ENCODE data around the gene BNIPL.

DNA sequence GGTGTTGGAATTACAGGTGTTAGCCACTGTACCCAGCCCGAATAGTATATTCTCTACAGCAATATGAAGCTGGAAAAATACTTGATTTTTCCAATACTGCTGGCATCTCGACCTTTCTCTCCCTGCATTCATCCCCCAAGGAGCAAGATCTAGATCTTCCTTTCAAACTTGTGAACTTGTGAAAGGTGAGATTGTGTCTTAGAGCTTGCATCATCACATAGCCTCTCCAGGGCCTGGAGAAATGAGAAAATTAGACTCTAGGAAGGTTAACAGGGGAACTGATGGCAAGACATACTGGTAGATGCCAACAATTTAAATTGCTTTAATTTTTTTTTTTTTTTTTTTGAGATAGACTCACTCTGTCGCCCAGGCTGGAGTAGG lies 26.1 kb upstream of the BNIPL start:
- TF ChIP-seq, protein P1, sequence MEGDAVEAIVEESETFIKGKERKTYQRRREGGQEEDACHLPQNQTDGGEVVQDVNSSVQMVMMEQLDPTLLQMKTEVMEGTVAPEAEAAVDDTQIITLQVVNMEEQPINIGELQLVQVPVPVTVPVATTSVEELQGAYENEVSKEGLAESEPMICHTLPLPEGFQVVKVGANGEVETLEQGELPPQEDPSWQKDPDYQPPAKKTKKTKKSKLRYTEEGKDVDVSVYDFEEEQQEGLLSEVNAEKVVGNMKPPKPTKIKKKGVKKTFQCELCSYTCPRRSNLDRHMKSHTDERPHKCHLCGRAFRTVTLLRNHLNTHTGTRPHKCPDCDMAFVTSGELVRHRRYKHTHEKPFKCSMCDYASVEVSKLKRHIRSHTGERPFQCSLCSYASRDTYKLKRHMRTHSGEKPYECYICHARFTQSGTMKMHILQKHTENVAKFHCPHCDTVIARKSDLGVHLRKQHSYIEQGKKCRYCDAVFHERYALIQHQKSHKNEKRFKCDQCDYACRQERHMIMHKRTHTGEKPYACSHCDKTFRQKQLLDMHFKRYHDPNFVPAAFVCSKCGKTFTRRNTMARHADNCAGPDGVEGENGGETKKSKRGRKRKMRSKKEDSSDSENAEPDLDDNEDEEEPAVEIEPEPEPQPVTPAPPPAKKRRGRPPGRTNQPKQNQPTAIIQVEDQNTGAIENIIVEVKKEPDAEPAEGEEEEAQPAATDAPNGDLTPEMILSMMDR (IDR thresholded peaks at IDR 0.05), result no peak
- TF ChIP-seq POLR2A (IDR thresholded peaks at IDR 0.05) (no peak), EP300 (IDR thresholded peaks at IDR 0.05) (no peak)
